Left lung (tissue), 10 donors: ENCODE measurements around the gene ATXN1. TPM values are rescaled to one million over a fixed set of nuclear protein-coding genes. Genes with fewer than 3 reads are reported as not detected.
"Not testable (repeated sequence)": the region's sequence is repeated elsewhere in the genome, so short reads cannot be mapped to it uniquely, and the experiment has no call there.

ENCODE experiments used
- ATAC-seq: fragments of 200-7000 bp; cut with Tn5 transposase; one replicate; pipeline ENCODE4 v1.9.1; 2020; ENCODE audit warnings: moderate library complexity
- DNase-seq, 4 donors: peaks; one replicate each; pipeline ENCODE4 v3.0.0-alpha.2; 2013 to 2020
- H3K27ac ChIP-seq, 2 donors: fragments of 200-600 bp; sonication (generic) in 1 of 2; one replicate each; pipeline versions ENCODE4 v1.5.0 to v1.8.0; 2020 to 2021
- H3K27me3 ChIP-seq, 2 donors: fragments of 200-600 bp; sonication (generic) in 1 of 2; one replicate each; pipeline versions ENCODE4 v1.5.0 to v1.8.0; 2020 to 2021
- H3K36me3 ChIP-seq, 2 donors: fragments of 200-600 bp; sonication (generic) in 1 of 2; one replicate each; pipeline versions ENCODE4 v1.5.0 to v1.8.0; 2020 to 2021
- H3K4me1 ChIP-seq, 2 donors: fragments of 200-600 bp; one replicate each; pipeline ENCODE4 v1.8.0; 2021
- H3K4me3 ChIP-seq, 2 donors: fragments of 200-600 bp; sonication (generic) in 1 of 2; one replicate each; pipeline versions ENCODE4 v1.5.0 to v1.8.0; 2020 to 2021; ENCODE audit warnings: mild to moderate bottlenecking in 1 of 2
- H3K9me3 ChIP-seq, 2 donors: fragments of 200-600 bp; sonication (generic) in 1 of 2; one replicate each; pipeline versions ENCODE4 v1.5.0 to v1.8.0; 2020 to 2021
- intact Hi-C, 2 donors: fragments of 100-400 bp; cut with DNase I; formaldehyde crosslinking; loops; one replicate each; pipeline versions ENCODE4 v1.11.2 to v1.14.2; 2022
- polyA plus RNA-seq, 6 donors: library from polyadenylated mRNA; unstranded; fragments of 120-200 nt; gene quantifications; one replicate each; pipeline ENCODE4 v1.2.1, GENCODE V29; 2013; ENCODE audit not compliant: insufficient read length in 6 of 6
- total RNA-seq, 2 donors: library from RNA; stranded (reverse); fragmentation: NEBNext Ultra II Directional; extraction: Animal tissue kit (Norgen Biotek cat#: 25700); gene quantifications; one replicate each; pipeline ENCODE4 v1.2.1, GENCODE V29; 2021
- TF ChIP-seq, protein P1 (sequence below), 2 donors: fragments of 200-600 bp; sonication (generic) in 1 of 2; IDR thresholded peaks; one replicate each; pipeline versions ENCODE4 v1.5.0 to v1.8.0; 2021; ENCODE audit warnings: antibody characterized with exemption in 2 of 2
- donor health status: DM: no; HTN: yes; CAD: no.
- donor health status: DM: no; HTN: no; CAD: no.

Gene ATXN1
- total and polyA plus RNA-seq, 8 donors: 23.3 to 67.4 (median 27.3) TPM

DNA sequence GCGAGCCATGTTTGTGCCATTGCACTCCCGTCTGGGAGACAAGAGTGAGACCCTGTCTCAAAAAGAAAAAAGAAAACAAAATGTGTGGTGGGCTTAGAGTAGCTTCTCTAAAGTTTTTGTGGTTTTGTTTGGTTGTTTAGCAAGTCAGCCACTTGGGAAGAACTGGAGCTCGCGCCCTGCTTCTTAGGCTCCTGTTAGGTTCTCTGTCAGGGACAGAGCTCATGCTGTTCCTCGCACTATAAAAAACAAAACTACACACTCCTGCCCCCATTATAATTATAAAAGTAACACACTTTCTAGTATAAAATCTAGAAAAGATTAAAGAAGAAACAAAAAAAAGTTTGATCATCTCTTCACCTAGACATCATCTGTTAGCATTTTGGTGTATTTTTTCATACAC is 489.8 kb downstream of the ATXN1 start:
- Histone ChIP-seq H3K4me3 (no peak overlapping the region), H3K36me3 (no peaks in the 10 kb centered on the region), H3K4me1 (no peaks in the 10 kb centered on the region), H3K27me3 (no peaks in the 10 kb centered on the region), H3K9me3 (no peaks in the 10 kb centered on the region), H3K27ac (no peak overlapping the region)
- intact Hi-C loops: no loop called here
- TF ChIP-seq, protein P1, sequence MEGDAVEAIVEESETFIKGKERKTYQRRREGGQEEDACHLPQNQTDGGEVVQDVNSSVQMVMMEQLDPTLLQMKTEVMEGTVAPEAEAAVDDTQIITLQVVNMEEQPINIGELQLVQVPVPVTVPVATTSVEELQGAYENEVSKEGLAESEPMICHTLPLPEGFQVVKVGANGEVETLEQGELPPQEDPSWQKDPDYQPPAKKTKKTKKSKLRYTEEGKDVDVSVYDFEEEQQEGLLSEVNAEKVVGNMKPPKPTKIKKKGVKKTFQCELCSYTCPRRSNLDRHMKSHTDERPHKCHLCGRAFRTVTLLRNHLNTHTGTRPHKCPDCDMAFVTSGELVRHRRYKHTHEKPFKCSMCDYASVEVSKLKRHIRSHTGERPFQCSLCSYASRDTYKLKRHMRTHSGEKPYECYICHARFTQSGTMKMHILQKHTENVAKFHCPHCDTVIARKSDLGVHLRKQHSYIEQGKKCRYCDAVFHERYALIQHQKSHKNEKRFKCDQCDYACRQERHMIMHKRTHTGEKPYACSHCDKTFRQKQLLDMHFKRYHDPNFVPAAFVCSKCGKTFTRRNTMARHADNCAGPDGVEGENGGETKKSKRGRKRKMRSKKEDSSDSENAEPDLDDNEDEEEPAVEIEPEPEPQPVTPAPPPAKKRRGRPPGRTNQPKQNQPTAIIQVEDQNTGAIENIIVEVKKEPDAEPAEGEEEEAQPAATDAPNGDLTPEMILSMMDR (IDR thresholded peaks at IDR 0.05): no peak
- DNase-seq: no peak
- ATAC-seq: no peak

DNA sequence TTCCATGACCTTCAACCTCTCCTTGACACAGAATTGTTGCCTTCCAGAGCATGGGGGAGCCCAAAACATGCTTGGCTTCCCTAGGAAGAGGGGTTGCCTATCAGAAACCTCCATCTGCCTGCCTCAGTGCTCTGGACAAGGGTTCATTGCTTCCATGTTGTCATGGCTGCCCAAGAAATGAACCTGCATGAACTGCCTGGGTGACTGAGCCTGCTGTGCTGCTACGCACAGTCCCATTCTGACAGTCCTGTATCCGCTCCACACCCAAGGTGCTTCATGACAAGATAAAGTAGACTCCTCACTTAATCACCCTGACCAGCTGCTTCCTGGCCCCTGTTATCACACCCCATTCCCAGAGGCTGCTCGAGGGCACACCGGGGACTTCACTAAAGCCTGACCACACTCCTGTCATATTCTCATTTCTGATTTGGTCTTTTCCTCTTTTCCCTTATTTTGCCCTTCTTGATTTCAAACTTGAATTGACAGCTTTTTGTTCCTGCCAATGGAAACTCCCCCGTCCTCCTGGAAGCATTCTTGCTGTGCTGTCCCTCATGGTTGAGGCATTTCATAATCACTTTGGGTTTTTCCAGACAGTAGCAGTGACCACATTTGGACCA is 491.0 kb downstream of the ATXN1 start:
- Histone ChIP-seq H3K27ac (no peak overlapping the region), H3K27me3 (no peaks in the 10 kb centered on the region), H3K9me3 (no peaks in the 10 kb centered on the region), H3K36me3 (no peaks in the 10 kb centered on the region), H3K4me1 (no peaks in the 10 kb centered on the region), H3K4me3 (no peak overlapping the region)
- ATAC-seq (no peak), DNase-seq (no peak)
- TF ChIP-seq, protein P1 (IDR thresholded peaks at IDR 0.05): no peak
- intact Hi-C loops: no loop called here

DNA sequence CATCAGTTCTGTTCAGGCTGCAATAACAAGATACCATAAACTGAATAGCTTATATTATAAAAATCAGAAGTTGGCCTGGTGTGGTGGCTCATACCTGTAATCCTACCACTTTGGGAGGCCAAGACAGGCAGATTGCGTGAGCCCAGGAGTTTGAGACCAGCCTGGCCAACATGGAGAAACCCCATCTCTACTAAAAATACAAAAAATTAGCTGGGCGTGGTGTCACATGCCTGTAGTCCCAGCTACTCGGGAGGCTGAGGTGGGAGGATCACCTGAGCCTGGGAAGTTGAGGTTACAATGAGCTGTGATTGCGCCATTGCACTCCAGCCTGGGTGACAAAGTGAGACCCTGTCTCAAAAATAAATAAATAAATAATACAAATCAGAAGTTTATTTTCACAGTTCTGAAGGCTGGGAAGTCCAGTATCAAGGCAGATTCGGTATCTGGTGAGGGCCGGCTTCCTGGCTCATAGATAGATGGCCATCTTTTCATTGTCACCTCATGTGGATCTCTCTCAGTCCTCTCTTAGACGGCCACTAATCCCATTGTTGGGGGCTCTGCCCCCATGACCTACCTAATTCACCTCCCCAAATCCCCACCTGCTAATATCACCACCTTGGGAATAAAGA is 491.7 kb downstream of the ATXN1 start:
- ATAC-seq, H3K4me1 ChIP-seq, intact Hi-C loops, DNase-seq, H3K4me3 ChIP-seq, H3K36me3 ChIP-seq, H3K27ac ChIP-seq, H3K9me3 ChIP-seq, H3K27me3 ChIP-seq: not testable (repeated sequence)

DNA sequence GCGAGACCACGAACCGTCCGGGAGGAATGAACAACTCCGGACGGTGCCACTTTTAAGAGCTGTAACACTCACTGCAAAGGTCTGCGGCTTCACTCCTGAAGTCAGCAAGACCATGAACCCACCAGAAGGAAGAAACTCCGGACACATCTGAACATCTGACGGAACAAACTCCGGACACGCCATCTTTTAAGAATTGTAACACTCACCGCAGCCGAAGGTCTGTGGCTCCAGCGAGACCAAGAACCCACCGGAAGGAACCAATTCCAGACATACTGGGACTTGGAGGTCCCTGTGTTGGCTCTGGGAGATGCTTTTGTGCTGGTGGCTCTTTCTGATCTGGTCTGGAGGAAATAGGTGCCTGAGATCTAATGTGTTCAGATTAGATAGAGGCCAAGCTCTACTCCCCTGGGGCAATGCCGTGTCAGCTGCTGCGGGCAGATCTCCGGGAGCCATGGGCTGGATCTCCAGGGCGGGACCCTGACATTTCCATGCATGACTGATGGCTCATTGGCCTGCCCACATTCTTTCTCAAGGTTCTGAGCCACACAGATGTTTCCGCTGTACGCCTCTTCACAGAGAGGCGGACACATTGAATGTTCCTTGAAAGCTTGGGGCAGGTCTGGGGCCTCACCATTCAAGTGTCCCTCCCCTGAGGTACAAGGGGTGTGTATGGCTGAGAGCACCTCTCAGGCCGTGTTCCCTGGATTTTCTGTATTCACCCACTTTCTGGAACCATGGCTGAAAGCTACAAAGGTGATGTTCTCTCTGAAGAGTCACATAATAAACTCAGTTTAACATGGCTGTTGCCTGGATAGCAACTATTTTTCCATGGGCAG is 493.6 kb downstream of the ATXN1 start:
- TF ChIP-seq, protein P1 (IDR thresholded peaks at IDR 0.05): no peak
- DNase-seq (no peak), ATAC-seq (no peak)
- no peaks in the 10 kb centered on the region for H3K36me3 ChIP-seq
- H3K27ac ChIP-seq: no peak overlapping the region
- H3K9me3 ChIP-seq: no peaks in the 10 kb centered on the region
- H3K4me1 ChIP-seq: no peaks in the 10 kb centered on the region
- H3K27me3 ChIP-seq: no peaks in the 10 kb centered on the region
- no peak overlapping the region for H3K4me3 ChIP-seq
- intact Hi-C loops: no loop called here

DNA sequence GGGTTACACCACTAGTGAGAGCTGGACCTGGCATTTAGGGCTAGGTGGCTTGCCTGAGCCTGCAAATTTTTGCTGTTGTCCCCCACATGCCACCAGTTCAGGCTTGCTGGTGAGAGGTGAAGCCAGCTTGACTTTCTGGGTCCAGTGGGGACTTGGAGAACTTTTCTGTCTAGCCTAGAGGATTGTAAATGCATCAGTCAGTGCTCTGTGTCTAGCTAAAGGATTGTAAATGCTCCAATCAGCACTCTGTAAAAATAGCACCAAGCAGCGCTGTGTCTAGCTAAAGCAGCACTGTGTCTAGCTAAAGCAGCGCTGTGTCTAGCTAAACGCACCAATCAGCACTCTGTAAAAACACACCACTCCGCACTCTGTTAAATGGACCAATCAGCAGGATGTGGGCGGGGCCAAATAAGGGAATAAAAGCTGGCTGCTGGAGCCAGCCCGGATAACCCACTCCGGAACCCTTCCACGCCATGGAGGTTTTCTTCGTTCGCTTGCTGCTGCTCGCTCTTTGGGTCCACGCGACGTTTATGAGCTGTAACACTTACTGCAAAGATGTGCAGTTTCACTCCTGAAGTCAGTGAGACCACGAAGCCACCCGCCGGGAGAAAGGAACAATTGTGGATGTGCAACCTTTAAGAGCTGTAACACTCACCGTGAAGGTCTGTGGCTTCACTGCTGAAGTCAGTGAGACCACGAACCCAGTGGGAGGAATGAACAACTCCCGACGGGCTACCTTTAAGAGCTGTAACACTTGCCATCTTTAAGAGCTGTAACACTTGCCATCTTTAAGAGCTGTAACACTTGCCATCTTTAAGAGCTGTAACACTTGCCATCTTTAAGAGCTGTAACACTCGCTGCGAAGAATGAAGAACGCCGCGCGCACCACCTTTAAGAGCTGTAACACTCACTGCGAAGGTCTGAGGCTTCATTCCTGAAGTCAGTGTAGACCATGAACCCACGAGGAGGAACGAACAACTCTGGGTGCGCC is 495.6 kb downstream of the ATXN1 start:
- no peak overlapping the region for H3K4me3 ChIP-seq
- H3K27me3 ChIP-seq: no peaks in the 10 kb centered on the region
- DNase-seq (no peak), ATAC-seq (no peak)
- H3K36me3 ChIP-seq: no peaks in the 10 kb centered on the region
- H3K9me3 ChIP-seq: no peaks in the 10 kb centered on the region
- intact Hi-C loops: no loop called here
- TF ChIP-seq, protein P1 (IDR thresholded peaks at IDR 0.05): no peak
- no peak overlapping the region for H3K27ac ChIP-seq
- H3K4me1 ChIP-seq: no peaks in the 10 kb centered on the region
